HepG2 (cell line): ENCODE results near the gene FBLN7. TPM values are rescaled to one million over a fixed set of nuclear protein-coding genes. Genes with fewer than 3 reads are reported as not detected.

Source experiments
- ATAC-seq: fragments of 200-7000 bp; cut with Tn5 transposase; 3 replicates; pipeline ENCODE4 v1.9.1; 2020; ENCODE audit warnings: mild to moderate bottlenecking, moderate library complexity
- BruUV-seq: library from RNA; stranded (reverse); fragments of 400-500 nt; replicated peaks from 2 replicates; lab custom pipeline; 2021; lab: Mats Ljungman, UMichigan
- CTCF ChIA-PET: fragments of 300-600 bp; formaldehyde crosslinking; extraction: SDS; loops from one replicate; lab custom pipeline; 2021; ENCODE audit warnings: low total read pairs, inconsistent platforms, low intra/inter-chr PET ratio; lab: Yijun Ruan, JAX
- POLR2A ChIA-PET: fragments of 350-600 bp; sonication (Branson Sonifier 250); formaldehyde crosslinking; loops from one replicate; lab custom pipeline; 2020; ENCODE audit warnings: antibody characterized with exemption, inconsistent platforms; lab: Yijun Ruan, JAX
- DNase-seq: peaks from one replicate; pipeline ENCODE4 v3.0.0-alpha.2; 2015; ENCODE audit warnings: low spot score
- FAIRE-seq: peaks from 3 replicates; lab custom pipeline; 2011; peaks lifted over from hg19 to GRCh38; lab: Jason Lieb, UNC
- H2AFZ ChIP-seq: one replicate; pipeline ENCODE4 v1.6.1; 2011; ENCODE audit warnings: low read length, inconsistent platforms
- H3K27ac ChIP-seq: fragments of 300-600 bp; 3 replicates; pipeline ENCODE4 v1.8.0; 2011; ENCODE audit warnings: mixed run types, mild to moderate bottlenecking, mixed read lengths, low read length, inconsistent platforms; ENCODE audit not compliant: insufficient read depth; ENCODE audit errors: extremely low read length
- H3K27me3 ChIP-seq, 2 experiments: fragments of 200-600 bp in 1 of 2; 2 replicates in 1 of 2; 3 replicates in 1 of 2; pipeline versions ENCODE4 v1.6.0 to v1.8.0; 2011; ENCODE audit warnings: low read length in 2 of 2, mild to moderate bottlenecking in 2 of 2, moderate library complexity in 2 of 2, inconsistent platforms in 1 of 2; ENCODE audit not compliant: insufficient read depth in 2 of 2, control insufficient read depth in 1 of 2
- H3K36me3 ChIP-seq, 2 experiments: fragments of 200-600 bp in 1 of 2; replicated peaks in 1 of 2; 2 replicates in 1 of 2; 3 replicates in 1 of 2; pipeline versions ENCODE4 v1.5.1 to v1.8.0; 2011; ENCODE audit warnings: low read length in 2 of 2, inconsistent platforms in 1 of 2; ENCODE audit not compliant: insufficient read depth in 2 of 2, control insufficient read depth in 1 of 2
- H3K4me1 ChIP-seq: 2 replicates; pipeline ENCODE4 v1.5.1; 2012; ENCODE audit warnings: low read length, inconsistent platforms; ENCODE audit not compliant: insufficient read depth
- H3K4me2 ChIP-seq: 2 replicates; pipeline ENCODE4 v1.6.0; 2011; ENCODE audit warnings: low read depth, low read length, inconsistent platforms
- H3K4me3 ChIP-seq, 3 experiments: fragments of 200-600 bp in 1 of 3; sonication (generic), shearing (Covaris generic) in 1 of 3; replicated peaks in 1 of 3; 2 replicates each; pipeline ENCODE4 v1.5.1; 2011 to 2016; ENCODE audit warnings: low read length in 3 of 3, inconsistent platforms in 2 of 3, low read depth in 2 of 3, mild to moderate bottlenecking in 2 of 3, control low read depth in 1 of 3, mixed read lengths in 1 of 3; ENCODE audit not compliant: insufficient read depth in 1 of 3
- H3K79me2 ChIP-seq: one replicate; pipeline ENCODE4 v1.6.1; 2011; ENCODE audit warnings: low read length, inconsistent platforms; ENCODE audit not compliant: insufficient read depth
- H3K9ac ChIP-seq: 2 replicates; pipeline ENCODE4 v1.6.0; 2011; ENCODE audit warnings: mild to moderate bottlenecking, low read depth, low read length, inconsistent platforms; ENCODE audit not compliant: insufficient read depth
- H3K9me3 ChIP-seq: 2 replicates; pipeline ENCODE4 v1.5.1; 2012; ENCODE audit warnings: mild to moderate bottlenecking, low read length
- H4K20me1 ChIP-seq: 2 replicates; pipeline ENCODE4 v1.6.0; 2011; ENCODE audit warnings: inconsistent platforms, mild to moderate bottlenecking, low read length, moderate library complexity; ENCODE audit not compliant: insufficient read depth
- DRAP1 ChIP-seq: IDR thresholded peaks from 2 replicates; pipeline ENCODE4 v1.6.1; 2016; ENCODE audit warnings: missing genetic modification reagents, missing compliant biosample characterization
- GMEB2 ChIP-seq: IDR thresholded peaks from 2 replicates; pipeline ENCODE4 v1.6.1; 2016; ENCODE audit warnings: missing biosample characterization, missing genetic modification reagents, low read depth
- GRHL1 ChIP-seq: sonication (generic); formaldehyde crosslinking; conservative IDR thresholded peaks from 2 replicates; pipeline ENCODE4 v1.8.0; 2022; ENCODE audit warnings: missing genetic modification reagents
- PHF5A ChIP-seq: IDR thresholded peaks from one replicate; pipeline ENCODE4 v1.6.1; 2018; ENCODE audit warnings: low read depth, missing genetic modification reagents; ENCODE audit not compliant: unreplicated experiment
- PHF8 ChIP-seq: sonication (generic); formaldehyde crosslinking; IDR thresholded peaks from 2 replicates; pipeline ENCODE4 v1.5.0; 2020; ENCODE audit warnings: missing genetic modification reagents
- POLR2A ChIP-seq, 2 experiments: IDR thresholded peaks; 2 replicates each; pipeline ENCODE4 v1.6.1; 2011; ENCODE audit warnings: low read depth in 2 of 2, low read length in 2 of 2, mild to moderate bottlenecking in 1 of 2, moderate library complexity in 1 of 2; ENCODE audit not compliant: insufficient read depth in 1 of 2
- TERF1 ChIP-seq: sonication (generic); formaldehyde crosslinking; IDR thresholded peaks from 2 replicates; pipeline ENCODE4 v1.8.0; 2022; ENCODE audit warnings: mild to moderate bottlenecking, missing genetic modification reagents, moderate library complexity
- ZNF460 ChIP-seq: sonication (generic); formaldehyde crosslinking; IDR thresholded peaks from 2 replicates; pipeline ENCODE4 v1.5.1; 2020; ENCODE audit warnings: missing genetic modification reagents, mild to moderate bottlenecking, borderline replicate concordance
- ZNF687 ChIP-seq: sonication (generic); formaldehyde crosslinking; IDR thresholded peaks from 2 replicates; pipeline ENCODE4 v1.5.1; 2020; ENCODE audit warnings: mild to moderate bottlenecking, missing genetic modification reagents, moderate library complexity
- ZZZ3 ChIP-seq: sonication (generic); formaldehyde crosslinking; IDR thresholded peaks from 2 replicates; pipeline ENCODE4 v1.4.0; 2020; ENCODE audit warnings: missing genetic modification reagents, mild to moderate bottlenecking, borderline replicate concordance
- WGBS: methylation state at CpG from one replicate; pipeline ENCODE4 v1.1.6; 2017; ENCODE audit warnings: low lambda C conversion rate; 5-methylcytosine and 5-hydroxymethylcytosine counted together
- in situ Hi-C: cut with HindIII; loops from 2 replicates; pipeline ENCODE4 v1.10.0; 2017; ENCODE audit warnings: low pct_unique_long_range_greater_than_20kb; ENCODE audit not compliant: extremely low pct_ligation_motif_present
- intact Hi-C: fragments of 100-400 bp; cut with micrococcal nuclease; formaldehyde crosslinking; loops from one replicate; pipeline ENCODE4 v1.10.0; 2022; ENCODE audit not compliant: unreplicated experiment
- polyA plus RNA-seq, 8 experiments: library from polyadenylated mRNA; depleted of rRNA in 3 of 8; stranded (reverse) in 7 of 8; unstranded in 1 of 8; fragments of >200 nt; fragmentation: Illumina TruSeq in 4 of 8; extraction: Trizol in 4 of 8; gene quantifications; 2 replicates each; pipeline versions ENCODE4 v1.2.1 to v1.2.3, GENCODE V29; 2011 to 2016; ENCODE audit warnings: low read depth in 4 of 8, missing spikeins in 1 of 8, mixed read lengths in 1 of 8; ENCODE audit not compliant: insufficient read depth in 1 of 8
- total RNA-seq, 5 experiments: library from RNA; depleted of rRNA; stranded (reverse); fragments of >200 nt; fragmentation: Illumina TruSeq; extraction: Trizol; gene quantifications; 2 replicates each; pipeline ENCODE4 v1.2.3, GENCODE V29; 2016; ENCODE audit warnings: low read depth in 1 of 5

FBLN7 gene
- total and polyA plus RNA-seq, 2 of the 13 experiments (the other 11 are each of a cell fraction or from before 2014, with no cell fraction given) = 1.4 to 2.3 TPM

GRCh38 chr2:112096098-112096497 is 42.1 kb upstream of the FBLN7 start:
- H3K4me2 ChIP-seq = no peak overlapping the region
- BruUV-seq = no TSS peak
- POLR2A ChIA-PET = no interaction called here

More at GRCh38 chr2:112096098-112096497, 42.1 kb upstream of the FBLN7 start:
- CTCF ChIA-PET = no interaction called here
- Histone ChIP-seq H3K4me3 (no peak overlapping the region), H3K4me1 (no peaks in the 10 kb centered on the region), H3K79me2 (peaks cover 3% of the 10 kb centered on the region), H4K20me1 (no peaks in the 10 kb centered on the region), H3K9ac (no peak overlapping the region), H3K27me3 (no peaks in the 10 kb centered on the region), H3K27ac (no peak overlapping the region), H2AFZ (no peak overlapping the region), H3K36me3 (peaks cover 11 to 42% of the 10 kb centered on the region in 2 experiments), H3K9me3 (no peaks in the 10 kb centered on the region)
- ATAC-seq = no peak
- TF ChIP-seq GRHL1 (CRISPR knock-in tag) = no peak
- no peak for TF ChIP-seq TERF1 (CRISPR knock-in tag)
- no peak for TF ChIP-seq POLR2A (IDR thresholded peaks at IDR 0.05; ENCODE audit: insufficient read depth in 1 of 2, low read depth in 2 of 2, low read length in 2 of 2)
- no peak for TF ChIP-seq ZNF687 (CRISPR knock-in tag)
- no peak for TF ChIP-seq PHF8 (CRISPR knock-in tag)
- TF ChIP-seq GMEB2 (CRISPR knock-in tag) = no peak
- no peak for TF ChIP-seq ZZZ3 (CRISPR knock-in tag)
- no peak for TF ChIP-seq ZNF460 (CRISPR knock-in tag)
- TF ChIP-seq DRAP1 (CRISPR knock-in tag) = no peak
- TF ChIP-seq PHF5A = no peak
- in situ Hi-C loops = no loop called here
- DNase-seq = no peak
- intact Hi-C loops = no loop called here
- WGBS = 86% methylated on average over 10 of the region's 10 CpGs
- FAIRE-seq = no peak
